ENCODE results near the gene VRK1.

VRK1 gene

GRCh38 chr14:96928779-96929380, 131.7 kb downstream of the VRK1 start:
- no peak for DNase-seq

DNA sequence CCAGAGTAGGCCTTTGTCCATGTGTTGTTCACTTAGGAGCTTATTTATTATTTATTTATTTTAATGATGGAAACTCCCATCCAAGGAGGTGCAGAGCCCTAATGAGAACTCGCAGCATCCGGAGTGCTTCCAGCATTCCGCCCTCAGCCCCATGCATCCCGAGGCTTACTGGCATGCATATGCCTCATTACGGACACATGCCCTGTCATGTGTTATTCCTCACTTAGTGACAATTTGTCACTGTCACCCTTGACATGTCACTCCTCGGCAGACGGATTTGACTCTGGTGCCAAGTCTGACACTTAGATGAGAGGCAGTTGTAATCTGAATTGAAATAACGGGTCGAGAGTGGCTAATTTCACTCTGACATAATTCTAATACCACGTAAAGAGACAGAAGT, 132.8 kb downstream of the VRK1 start:
- no peak for DNase-seq

- no peak for DNase-seq
Observed at GRCh38 chr14:96930526-96930925, 133.3 kb downstream of the VRK1 start.

Data from midbrain (tissue), 1 donor.